ENCODE results near the gene CDH15.

The CDH15 gene

DNA sequence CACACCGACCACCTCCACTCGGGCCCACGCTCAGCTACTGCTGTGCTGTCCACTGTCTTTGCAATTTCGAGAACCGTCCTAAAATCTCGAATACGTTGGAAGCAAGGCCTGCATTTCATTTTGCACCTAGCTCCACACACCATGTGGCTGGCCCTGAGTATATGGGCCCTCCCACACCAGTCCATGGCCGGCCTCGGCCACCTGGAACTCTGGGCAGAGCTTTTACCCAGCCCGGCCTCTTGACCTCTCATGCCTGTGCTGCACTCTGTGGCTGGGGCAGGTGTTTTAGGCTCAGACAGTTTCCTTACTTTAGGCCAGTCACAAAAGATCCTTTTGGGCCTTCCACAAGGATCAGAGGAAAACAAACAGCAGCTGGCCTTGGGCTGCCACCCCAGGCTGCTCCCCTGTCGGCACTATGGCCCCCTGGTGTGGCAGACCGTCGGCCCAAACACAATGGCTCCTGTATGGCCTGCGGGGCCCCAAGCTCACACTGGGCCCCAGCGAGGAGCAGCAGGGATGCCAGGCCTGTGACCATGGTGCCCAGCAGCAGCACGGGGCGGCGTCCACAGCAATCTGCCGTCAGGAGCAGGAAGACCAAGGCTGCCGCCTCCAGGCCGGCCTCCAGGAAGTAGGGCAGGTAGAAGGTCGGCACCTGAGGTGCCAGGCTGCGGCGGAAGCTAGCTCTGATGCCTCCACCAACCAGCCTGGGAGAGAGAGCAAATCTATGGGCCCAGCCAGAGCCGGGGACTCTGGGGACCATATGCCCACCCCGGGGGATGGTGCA, 26.3 kb downstream of the CDH15 start:
- no peaks in the 10 kb centered on the region for H3K27me3 ChIP-seq (replicated peaks; ENCODE audit: control insufficient read depth, insufficient read depth, low read length)
- TF ChIP-seq, protein P1, sequence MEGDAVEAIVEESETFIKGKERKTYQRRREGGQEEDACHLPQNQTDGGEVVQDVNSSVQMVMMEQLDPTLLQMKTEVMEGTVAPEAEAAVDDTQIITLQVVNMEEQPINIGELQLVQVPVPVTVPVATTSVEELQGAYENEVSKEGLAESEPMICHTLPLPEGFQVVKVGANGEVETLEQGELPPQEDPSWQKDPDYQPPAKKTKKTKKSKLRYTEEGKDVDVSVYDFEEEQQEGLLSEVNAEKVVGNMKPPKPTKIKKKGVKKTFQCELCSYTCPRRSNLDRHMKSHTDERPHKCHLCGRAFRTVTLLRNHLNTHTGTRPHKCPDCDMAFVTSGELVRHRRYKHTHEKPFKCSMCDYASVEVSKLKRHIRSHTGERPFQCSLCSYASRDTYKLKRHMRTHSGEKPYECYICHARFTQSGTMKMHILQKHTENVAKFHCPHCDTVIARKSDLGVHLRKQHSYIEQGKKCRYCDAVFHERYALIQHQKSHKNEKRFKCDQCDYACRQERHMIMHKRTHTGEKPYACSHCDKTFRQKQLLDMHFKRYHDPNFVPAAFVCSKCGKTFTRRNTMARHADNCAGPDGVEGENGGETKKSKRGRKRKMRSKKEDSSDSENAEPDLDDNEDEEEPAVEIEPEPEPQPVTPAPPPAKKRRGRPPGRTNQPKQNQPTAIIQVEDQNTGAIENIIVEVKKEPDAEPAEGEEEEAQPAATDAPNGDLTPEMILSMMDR (IDR thresholded peaks at IDR 0.05; ENCODE audit: insufficient read depth, low read length, poor library complexity, severe bottlenecking), result no peak
- no peak overlapping the region for H3K4me3 ChIP-seq (replicated peaks; ENCODE audit: low read depth, low read length)
- DNase-seq (ENCODE audit: extremely low read depth, insufficient read length), result no peak
- H3K36me3 ChIP-seq (ENCODE audit: control insufficient read depth, insufficient read depth, low read length), result no peaks in the 10 kb centered on the region

DNA sequence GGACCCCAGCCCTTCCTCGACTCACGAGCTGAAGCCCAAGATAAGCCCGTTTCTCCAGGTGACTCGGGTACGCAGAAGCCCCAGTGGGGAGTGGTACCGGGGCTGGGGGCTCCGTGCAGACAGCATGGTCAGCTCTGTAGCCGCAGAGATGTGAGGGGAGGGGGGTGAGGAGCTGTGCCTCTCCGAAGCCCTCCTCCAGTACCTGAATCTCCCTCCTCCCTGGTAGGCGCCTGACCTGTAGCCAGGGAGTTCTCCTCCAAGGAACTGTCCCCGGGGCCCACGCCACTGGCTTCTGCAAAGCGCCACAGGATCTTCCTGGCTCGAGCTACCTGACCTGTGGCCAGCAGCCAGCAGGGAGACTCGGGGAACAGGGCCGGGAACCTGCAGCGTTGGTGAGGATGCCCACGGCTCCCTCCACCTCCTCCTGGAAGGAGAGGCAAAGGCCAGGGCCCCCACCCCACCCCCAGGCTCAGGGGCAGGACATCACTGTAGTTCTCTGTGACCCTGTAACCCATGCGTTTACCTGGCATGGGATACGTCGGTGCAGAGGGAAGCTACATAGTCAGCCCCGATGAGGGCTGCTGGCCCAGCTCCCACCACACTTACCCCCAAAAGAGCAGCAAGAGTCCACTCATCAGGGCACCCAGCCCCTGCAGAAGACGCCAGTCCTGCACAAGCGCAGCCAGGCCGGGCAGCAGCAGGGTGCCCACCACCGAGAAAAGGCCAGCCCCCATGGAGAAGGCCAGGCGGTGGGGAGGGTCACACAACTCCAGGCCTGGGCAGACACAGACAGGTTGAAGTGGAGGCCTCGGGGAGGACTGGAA, 27.1 kb downstream of the CDH15 start:
- TF ChIP-seq, protein P1 (IDR thresholded peaks at IDR 0.05; ENCODE audit: insufficient read depth, low read length, poor library complexity, severe bottlenecking), result no peak
- Histone ChIP-seq H3K36me3 (ENCODE audit: control insufficient read depth, insufficient read depth, low read length) (no peaks in the 10 kb centered on the region), H3K4me3 (replicated peaks; ENCODE audit: low read depth, low read length) (no peak overlapping the region), H3K27me3 (replicated peaks; ENCODE audit: control insufficient read depth, insufficient read depth, low read length) (no peaks in the 10 kb centered on the region)
- DNase-seq (ENCODE audit: extremely low read depth, insufficient read length), result peak; percentile 18

DNA sequence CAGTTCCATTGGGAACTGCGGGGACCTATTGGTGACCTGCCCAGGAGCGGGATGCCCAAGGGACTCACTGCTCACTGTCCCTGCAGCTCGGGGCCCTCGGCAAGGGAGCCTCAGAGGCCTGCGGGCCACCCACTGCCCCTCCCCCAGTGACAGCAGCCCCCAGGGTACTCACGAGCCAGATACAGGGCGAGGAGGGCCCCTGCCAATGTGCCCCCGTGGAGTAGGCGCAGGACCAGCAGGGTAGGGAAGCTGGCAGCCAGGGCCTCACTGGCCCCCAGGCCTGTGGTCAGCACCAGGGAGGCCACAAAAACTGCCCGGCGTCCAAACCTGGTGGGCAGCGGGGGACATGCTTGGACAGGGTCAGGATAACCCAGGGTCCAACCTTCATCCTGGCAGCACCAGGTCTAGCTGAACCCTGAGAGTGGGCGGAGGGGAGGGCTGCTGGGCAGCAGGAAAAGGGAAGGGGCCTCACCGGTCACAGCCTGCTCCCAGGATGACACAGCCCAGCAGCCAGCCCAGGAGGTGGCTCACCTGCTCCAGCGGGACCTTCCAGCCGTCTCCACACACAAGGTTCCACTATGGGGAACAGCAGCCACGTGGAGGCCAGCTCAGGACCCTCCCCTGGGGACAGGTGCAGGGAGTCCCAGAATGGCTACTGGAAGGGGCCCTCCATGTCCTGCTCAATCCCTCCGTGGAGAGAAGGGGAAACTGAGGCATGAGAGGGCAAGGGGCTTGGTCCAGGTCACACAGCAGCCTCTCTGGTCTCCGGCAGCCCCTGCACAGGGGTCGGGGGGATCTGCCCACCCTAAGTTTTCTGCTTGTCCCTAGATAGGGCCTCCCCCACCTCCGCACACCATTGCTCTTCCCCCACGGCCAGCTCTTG, 27.9 kb downstream of the CDH15 start:
- Histone ChIP-seq H3K27me3 (replicated peaks; ENCODE audit: control insufficient read depth, insufficient read depth, low read length) (no peaks in the 10 kb centered on the region), H3K4me3 (replicated peaks; ENCODE audit: low read depth, low read length) (peak overlapping the region; percentile 28), H3K36me3 (ENCODE audit: control insufficient read depth, insufficient read depth, low read length) (no peaks in the 10 kb centered on the region)
- TF ChIP-seq, protein P1 (IDR thresholded peaks at IDR 0.05; ENCODE audit: insufficient read depth, low read length, poor library complexity, severe bottlenecking), result no peak
- DNase-seq (ENCODE audit: extremely low read depth, insufficient read length), result no peak

DNA sequence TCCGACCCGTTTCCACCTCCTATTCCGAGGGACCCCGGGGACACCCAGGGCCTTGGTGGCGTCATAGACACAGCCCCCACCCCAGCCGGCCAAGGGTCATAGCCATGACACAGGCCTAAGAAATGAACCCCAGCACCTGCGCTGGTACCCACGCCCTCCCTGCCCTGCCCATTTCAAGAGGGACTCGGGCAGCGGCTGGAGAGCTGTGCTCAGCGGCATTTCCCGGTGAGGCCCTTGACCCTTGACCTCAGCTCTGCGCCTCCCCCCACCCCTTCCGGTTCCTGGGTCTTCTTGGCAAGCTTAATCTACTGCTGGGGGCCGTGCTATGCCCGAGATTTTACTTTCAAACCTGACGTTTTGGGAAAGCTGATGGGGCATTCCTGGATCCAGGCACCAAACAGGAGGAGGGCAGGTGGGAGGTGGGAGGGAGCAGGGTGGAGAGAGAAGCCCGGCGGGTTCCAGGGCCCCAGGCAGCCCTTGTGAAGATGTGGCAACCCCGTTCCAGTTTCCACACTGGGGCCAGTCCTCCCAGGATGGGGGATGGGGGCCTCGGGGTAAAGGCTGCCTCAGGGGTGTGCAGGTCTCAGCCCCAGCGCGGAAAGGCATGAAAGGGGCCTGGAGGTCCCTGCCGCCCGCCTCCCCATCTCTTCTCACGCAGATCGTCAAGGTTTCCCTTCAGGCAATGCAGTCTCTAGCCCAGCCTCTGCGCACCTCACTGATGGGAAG, 28.7 kb downstream of the CDH15 start, which contains the start of gene SLC22A31:
Gene SLC22A31, minus strand, starts transcription at position 414 of the 726 bp plus-strand sequence. Its CDS starts 36 bp downstream, at position 378.
- TF ChIP-seq, protein P1 (IDR thresholded peaks at IDR 0.05; ENCODE audit: insufficient read depth, low read length, poor library complexity, severe bottlenecking), result no peak
- DNase-seq (ENCODE audit: extremely low read depth, insufficient read length), result no peak
- Histone ChIP-seq H3K4me3 (replicated peaks; ENCODE audit: low read depth, low read length) (peak within 1 kb of the TSS; percentile 28), H3K27me3 (replicated peaks; ENCODE audit: control insufficient read depth, insufficient read depth, low read length) (no peaks in the 10 kb centered on the region), H3K36me3 (ENCODE audit: control insufficient read depth, insufficient read depth, low read length) (no peaks in the 10 kb centered on the region)
